Left lung (tissue), 10 donors: ENCODE data around the gene ESR1. TPM values are rescaled to one million over a fixed set of nuclear protein-coding genes. Genes with fewer than 3 reads are reported as not detected.

Experiments used
- ATAC-seq: fragments of 200-7000 bp; cut with Tn5 transposase; one replicate; pipeline ENCODE4 v1.9.1; 2020; ENCODE audit warnings: moderate library complexity
- DNase-seq, 4 donors: peaks; one replicate each; pipeline ENCODE4 v3.0.0-alpha.2; 2013 to 2020
- H3K27ac ChIP-seq, 2 donors: fragments of 200-600 bp; sonication (generic) in 1 of 2; one replicate each; pipeline versions ENCODE4 v1.5.0 to v1.8.0; 2020 to 2021
- H3K27me3 ChIP-seq, 2 donors: fragments of 200-600 bp; sonication (generic) in 1 of 2; one replicate each; pipeline versions ENCODE4 v1.5.0 to v1.8.0; 2020 to 2021
- H3K36me3 ChIP-seq, 2 donors: fragments of 200-600 bp; sonication (generic) in 1 of 2; one replicate each; pipeline versions ENCODE4 v1.5.0 to v1.8.0; 2020 to 2021
- H3K4me1 ChIP-seq, 2 donors: fragments of 200-600 bp; one replicate each; pipeline ENCODE4 v1.8.0; 2021
- H3K4me3 ChIP-seq, 2 donors: fragments of 200-600 bp; sonication (generic) in 1 of 2; one replicate each; pipeline versions ENCODE4 v1.5.0 to v1.8.0; 2020 to 2021; ENCODE audit warnings: mild to moderate bottlenecking in 1 of 2
- H3K9me3 ChIP-seq, 2 donors: fragments of 200-600 bp; sonication (generic) in 1 of 2; one replicate each; pipeline versions ENCODE4 v1.5.0 to v1.8.0; 2020 to 2021
- CTCF ChIP-seq, 2 donors: fragments of 200-600 bp; sonication (generic) in 1 of 2; IDR thresholded peaks; one replicate each; pipeline versions ENCODE4 v1.5.0 to v1.8.0; 2021; ENCODE audit warnings: antibody characterized with exemption in 2 of 2
- intact Hi-C, 2 donors: fragments of 100-400 bp; cut with DNase I; formaldehyde crosslinking; loops; one replicate each; pipeline versions ENCODE4 v1.11.2 to v1.14.2; 2022
- polyA plus RNA-seq, 6 donors: library from polyadenylated mRNA; unstranded; fragments of 120-200 nt; gene quantifications; one replicate each; pipeline ENCODE4 v1.2.1, GENCODE V29; 2013; ENCODE audit not compliant: insufficient read length in 6 of 6
- total RNA-seq, 2 donors: library from RNA; stranded (reverse); fragmentation: NEBNext Ultra II Directional; extraction: Animal tissue kit (Norgen Biotek cat#: 25700); gene quantifications; one replicate each; pipeline ENCODE4 v1.2.1, GENCODE V29; 2021
- donor health status: DM: no; HTN: yes; CAD: no.
- donor health status: DM: no; HTN: no; CAD: no.

Gene ESR1
- total and polyA plus RNA-seq, 8 donors: 0.91 to 2.7 (median 1.7) TPM

GRCh38 chr6:152150196-152150595, 342.7 kb downstream of the ESR1 start:
- no peak for TF ChIP-seq CTCF (IDR thresholded peaks at IDR 0.05)
- no peak for ATAC-seq
- Histone ChIP-seq H3K27ac (no peak overlapping the region), H3K36me3 (peaks cover 4 to 99% of the 10 kb centered on the region in 2 donors), H3K27me3 (no peaks in the 10 kb centered on the region), H3K4me1 (no peaks in the 10 kb centered on the region), H3K4me3 (no peak overlapping the region), H3K9me3 (no peaks in the 10 kb centered on the region)
- DNase-seq: no peak
- intact Hi-C loops: no loop called here

- Histone ChIP-seq H3K9me3 (no peaks in the 10 kb centered on the region), H3K4me3 (no peak overlapping the region), H3K27me3 (no peaks in the 10 kb centered on the region), H3K4me1 (no peaks in the 10 kb centered on the region), H3K36me3 (peaks cover 4 to 96% of the 10 kb centered on the region in 2 donors), H3K27ac (peak overlapping the region in 1 of 2 donors; percentile 19)
- no peak for ATAC-seq
- no peak for DNase-seq
- intact Hi-C loops: no loop called here
- no peak for TF ChIP-seq CTCF (IDR thresholded peaks at IDR 0.05)
Observed at GRCh38 chr6:152151920-152152319, 344.4 kb downstream of the ESR1 start.

GRCh38 chr6:152154559-152155356, 347.3 kb downstream of the ESR1 start:
- H3K4me3 ChIP-seq: no peak overlapping the region
- peaks cover 2 to 86% of the 10 kb centered on the region in 2 donors for H3K36me3 ChIP-seq
- TF ChIP-seq CTCF (IDR thresholded peaks at IDR 0.05): no peak
- intact Hi-C loops: no loop called here
- no peaks in the 10 kb centered on the region for H3K9me3 ChIP-seq
- ATAC-seq (no peak), DNase-seq (no peak)
- no peaks in the 10 kb centered on the region for H3K27me3 ChIP-seq
- H3K4me1 ChIP-seq: no peaks in the 10 kb centered on the region
- H3K27ac ChIP-seq: no peak overlapping the region

GRCh38 chr6:152155792-152156191, 348.3 kb downstream of the ESR1 start:
- Histone ChIP-seq H3K4me1 (no peaks in the 10 kb centered on the region), H3K27ac (no peak overlapping the region), H3K4me3 (no peak overlapping the region), H3K9me3 (no peaks in the 10 kb centered on the region), H3K27me3 (no peaks in the 10 kb centered on the region), H3K36me3 (peaks cover 0 to 85% of the 10 kb centered on the region in 2 donors)
- TF ChIP-seq CTCF (IDR thresholded peaks at IDR 0.05): no peak
- intact Hi-C loops: no loop called here
- DNase-seq (no peak), ATAC-seq (no peak)

- Histone ChIP-seq H3K4me3 (no peak overlapping the region), H3K4me1 (peaks cover 0 to 5% of the 10 kb centered on the region in 2 donors), H3K27ac (no peak overlapping the region), H3K27me3 (no peaks in the 10 kb centered on the region), H3K36me3 (peaks cover 0 to 66% of the 10 kb centered on the region in 2 donors), H3K9me3 (no peaks in the 10 kb centered on the region)
- intact Hi-C loops: no loop called here
- DNase-seq (no peak), ATAC-seq (no peak)
- no peak for TF ChIP-seq CTCF (IDR thresholded peaks at IDR 0.05)
Observed at GRCh38 chr6:152160346-152160745, 352.9 kb downstream of the ESR1 start.
